HepG2 (cell line): ENCODE measurements around the gene GLYR1. TPM values are rescaled to one million over a fixed set of nuclear protein-coding genes. Genes with fewer than 3 reads are reported as not detected.

Experiments used
- HCFC1 ChIP-seq: fragments of 150-350 bp; IDR thresholded peaks from 2 replicates; pipeline ENCODE4 v1.6.1; 2014; ENCODE audit warnings: low read depth, low read length
- JDP2 ChIP-seq: sonication (generic); formaldehyde crosslinking; IDR thresholded peaks from 2 replicates; pipeline ENCODE4 v1.8.1; 2022; ENCODE audit warnings: missing genetic modification reagents, borderline replicate concordance
- KDM1A ChIP-seq: IDR thresholded peaks from 2 replicates; pipeline ENCODE4 v1.6.1; 2016; ENCODE audit warnings: missing compliant biosample characterization
- MLX ChIP-seq: IDR thresholded peaks from 2 replicates; pipeline ENCODE4 v1.6.1; 2016
- MYPOP ChIP-seq: sonication (generic); formaldehyde crosslinking; IDR thresholded peaks from 2 replicates; pipeline ENCODE4 v1.8.1; 2023; ENCODE audit warnings: mild to moderate bottlenecking, moderate library complexity, missing genetic modification reagents
- NKX3-1 ChIP-seq: sonication (generic); formaldehyde crosslinking; IDR thresholded peaks from 2 replicates; pipeline ENCODE4 v1.5.0; 2020; ENCODE audit warnings: missing genetic modification reagents
- PCBP1 ChIP-seq: fragments of 200-400 bp; formaldehyde crosslinking; IDR thresholded peaks from 2 replicates; pipeline ENCODE4 v1.6.1; 2017; ENCODE audit warnings: mild to moderate bottlenecking, low read depth, low read length, borderline replicate concordance
- THAP7 ChIP-seq: sonication (generic); formaldehyde crosslinking; IDR thresholded peaks from 2 replicates; pipeline ENCODE4 v1.8.1; 2023; ENCODE audit warnings: mild to moderate bottlenecking, missing genetic modification reagents
- ZNF224 ChIP-seq: sonication (generic); formaldehyde crosslinking; IDR thresholded peaks from 2 replicates; pipeline ENCODE4 v1.5.0; 2020; ENCODE audit warnings: mild to moderate bottlenecking, missing genetic modification reagents
- ZNF264 ChIP-seq: sonication (generic); formaldehyde crosslinking; IDR thresholded peaks from 2 replicates; pipeline ENCODE4 v1.4.0; 2020; ENCODE audit warnings: missing genetic modification reagents
- ZNF382 ChIP-seq: sonication (generic); formaldehyde crosslinking; IDR thresholded peaks from 2 replicates; pipeline ENCODE4 v1.5.0; 2020; ENCODE audit warnings: missing genetic modification reagents, mild to moderate bottlenecking, borderline replicate concordance
- ZNF550 ChIP-seq: sonication (generic); formaldehyde crosslinking; IDR thresholded peaks from 2 replicates; pipeline ENCODE4 v1.4.0; 2020; ENCODE audit warnings: mild to moderate bottlenecking, missing genetic modification reagents, borderline replicate concordance
- ZNF558 ChIP-seq: sonication (generic); formaldehyde crosslinking; IDR thresholded peaks from 2 replicates; pipeline ENCODE4 v1.9.0; 2022; ENCODE audit warnings: mild to moderate bottlenecking, missing genetic modification reagents, borderline replicate concordance
- ZNF580 ChIP-seq: IDR thresholded peaks from 2 replicates; pipeline ENCODE4 v1.6.1; 2016; ENCODE audit warnings: low read depth, borderline replicate concordance
- ZNF775 ChIP-seq: sonication (generic); formaldehyde crosslinking; IDR thresholded peaks from 2 replicates; pipeline ENCODE4 v1.4.0; 2020; ENCODE audit warnings: missing genetic modification reagents, mild to moderate bottlenecking, moderate library complexity, borderline replicate concordance
- ZNF879 ChIP-seq: sonication (generic); formaldehyde crosslinking; IDR thresholded peaks from 2 replicates; pipeline ENCODE4 v1.8.1; 2023; ENCODE audit warnings: missing genetic modification reagents
- ZNF891 ChIP-seq: sonication (generic); formaldehyde crosslinking; IDR thresholded peaks from 2 replicates; pipeline ENCODE4 v1.5.0; 2020; ENCODE audit warnings: mild to moderate bottlenecking, missing genetic modification reagents
- polyA plus RNA-seq, 8 experiments: library from polyadenylated mRNA; depleted of rRNA in 3 of 8; stranded (reverse) in 7 of 8; unstranded in 1 of 8; fragments of >200 nt; fragmentation: Illumina TruSeq in 4 of 8; extraction: Trizol in 4 of 8; gene quantifications; 2 replicates each; pipeline versions ENCODE4 v1.2.1 to v1.2.3, GENCODE V29; 2011 to 2016; ENCODE audit warnings: low read depth in 4 of 8, missing spikeins in 1 of 8, mixed read lengths in 1 of 8; ENCODE audit not compliant: insufficient read depth in 1 of 8
- total RNA-seq, 5 experiments: library from RNA; depleted of rRNA; stranded (reverse); fragments of >200 nt; fragmentation: Illumina TruSeq; extraction: Trizol; gene quantifications; 2 replicates each; pipeline ENCODE4 v1.2.3, GENCODE V29; 2016; ENCODE audit warnings: low read depth in 1 of 5
- TF ChIP-seq, protein P1 (sequence below): sonication (generic); formaldehyde crosslinking; conservative IDR thresholded peaks from 2 replicates; pipeline ENCODE4 v1.4.0; 2020; ENCODE audit warnings: missing genetic modification reagents
- TF ChIP-seq, protein P2 (sequence below): sonication (generic); formaldehyde crosslinking; conservative IDR thresholded peaks from 2 replicates; pipeline ENCODE4 v1.5.0; 2020; ENCODE audit warnings: missing genetic modification reagents

Gene GLYR1
- total and polyA plus RNA-seq, 2 of the 13 experiments (the other 11 are each of a cell fraction or from before 2014, with no cell fraction given), result 28.3 to 48.7 TPM

GRCh38 chr16:4766875-4767628, 80.0 kb downstream of the GLYR1 start, which contains the start of gene ZNF500 (continued):
- TF ChIP-seq MYPOP (peak; percentile 41; the same call in 1 of the 2 replicates), ZNF550 (CRISPR knock-in tag) (no peak), ZNF891 (CRISPR knock-in tag) (peak; percentile 72), KDM1A (peak; percentile 70), THAP7 (CRISPR knock-in tag) (peak; percentile 83; the same call in 1 of the 2 replicates), JDP2 (CRISPR knock-in tag) (no peak; the same call in 1 of the 2 replicates), ZNF879 (CRISPR knock-in tag) (peak; percentile 80; the same call in 1 of the 2 replicates), PCBP1 (peak; percentile 79; the same call in 1 of the 2 replicates), ZNF580 (CRISPR knock-in tag) (peak; percentile 86; the same call in 1 of the 2 replicates), MLX (CRISPR knock-in tag) (0 out of 2 replicates have a peak, but pooled peaks have one; percentile 6), HCFC1 (peak; percentile 94), ZNF775 (CRISPR knock-in tag) (no peak), ZNF224 (CRISPR knock-in tag) (no peak), NKX3-1 (CRISPR knock-in tag) (no peak; the same call in 1 of the 2 replicates), ZNF558 (CRISPR knock-in tag) (peak; percentile 68; the same call in 1 of the 2 replicates), ZNF264 (CRISPR knock-in tag) (no peak), ZNF382 (CRISPR knock-in tag) (no peak)
- TF ChIP-seq, protein P1, sequence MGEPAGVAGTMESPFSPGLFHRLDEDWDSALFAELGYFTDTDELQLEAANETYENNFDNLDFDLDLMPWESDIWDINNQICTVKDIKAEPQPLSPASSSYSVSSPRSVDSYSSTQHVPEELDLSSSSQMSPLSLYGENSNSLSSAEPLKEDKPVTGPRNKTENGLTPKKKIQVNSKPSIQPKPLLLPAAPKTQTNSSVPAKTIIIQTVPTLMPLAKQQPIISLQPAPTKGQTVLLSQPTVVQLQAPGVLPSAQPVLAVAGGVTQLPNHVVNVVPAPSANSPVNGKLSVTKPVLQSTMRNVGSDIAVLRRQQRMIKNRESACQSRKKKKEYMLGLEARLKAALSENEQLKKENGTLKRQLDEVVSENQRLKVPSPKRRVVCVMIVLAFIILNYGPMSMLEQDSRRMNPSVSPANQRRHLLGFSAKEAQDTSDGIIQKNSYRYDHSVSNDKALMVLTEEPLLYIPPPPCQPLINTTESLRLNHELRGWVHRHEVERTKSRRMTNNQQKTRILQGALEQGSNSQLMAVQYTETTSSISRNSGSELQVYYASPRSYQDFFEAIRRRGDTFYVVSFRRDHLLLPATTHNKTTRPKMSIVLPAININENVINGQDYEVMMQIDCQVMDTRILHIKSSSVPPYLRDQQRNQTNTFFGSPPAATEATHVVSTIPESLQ (CRISPR knock-in tag), result no peak
- TF ChIP-seq, protein P2, sequence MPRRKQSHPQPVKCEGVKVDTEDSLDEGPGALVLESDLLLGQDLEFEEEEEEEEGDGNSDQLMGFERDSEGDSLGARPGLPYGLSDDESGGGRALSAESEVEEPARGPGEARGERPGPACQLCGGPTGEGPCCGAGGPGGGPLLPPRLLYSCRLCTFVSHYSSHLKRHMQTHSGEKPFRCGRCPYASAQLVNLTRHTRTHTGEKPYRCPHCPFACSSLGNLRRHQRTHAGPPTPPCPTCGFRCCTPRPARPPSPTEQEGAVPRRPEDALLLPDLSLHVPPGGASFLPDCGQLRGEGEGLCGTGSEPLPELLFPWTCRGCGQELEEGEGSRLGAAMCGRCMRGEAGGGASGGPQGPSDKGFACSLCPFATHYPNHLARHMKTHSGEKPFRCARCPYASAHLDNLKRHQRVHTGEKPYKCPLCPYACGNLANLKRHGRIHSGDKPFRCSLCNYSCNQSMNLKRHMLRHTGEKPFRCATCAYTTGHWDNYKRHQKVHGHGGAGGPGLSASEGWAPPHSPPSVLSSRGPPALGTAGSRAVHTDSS (CRISPR knock-in tag), result no peak
